Trophoblast cell (in vitro differentiated cells and primary cell): Measurements from ENCODE around the gene SRGAP3.

Source experiments
- DNase-seq, 2 donors: peaks; one replicate each; pipeline ENCODE4 v3.0.0-alpha.2; 2016
- H2AFZ ChIP-seq: 2 replicates; pipeline ENCODE4 v1.6.1; 2013; ENCODE audit warnings: low read length, moderate library complexity, mild to moderate bottlenecking; ENCODE audit not compliant: insufficient read depth, poor library complexity
- H2AK5ac ChIP-seq: 2 replicates; pipeline ENCODE4 v1.6.1; 2013; ENCODE audit warnings: mild to moderate bottlenecking, low read length
- H2BK120ac ChIP-seq: 2 replicates; pipeline ENCODE4 v1.6.1; 2013; ENCODE audit warnings: low read length, mild to moderate bottlenecking, moderate library complexity; ENCODE audit not compliant: insufficient read depth, poor library complexity
- H2BK12ac ChIP-seq: 2 replicates; pipeline ENCODE4 v1.6.1; 2013; ENCODE audit warnings: mild to moderate bottlenecking, low read length, moderate library complexity
- H2BK5ac ChIP-seq: 2 replicates; pipeline ENCODE4 v1.6.1; 2013; ENCODE audit warnings: low read length, low read depth, moderate library complexity, mild to moderate bottlenecking; ENCODE audit not compliant: poor library complexity
- H3K14ac ChIP-seq: 2 replicates; pipeline ENCODE4 v1.6.1; 2013; ENCODE audit warnings: mild to moderate bottlenecking, low read length
- H3K18ac ChIP-seq: 2 replicates; pipeline ENCODE4 v1.6.1; 2013; ENCODE audit warnings: mild to moderate bottlenecking, low read length
- H3K23ac ChIP-seq: 2 replicates; pipeline ENCODE4 v1.6.1; 2013; ENCODE audit warnings: low read length
- H3K27ac ChIP-seq: 2 replicates; pipeline ENCODE4 v1.5.1; 2013; ENCODE audit warnings: low read depth, mild to moderate bottlenecking, inconsistent platforms, low read length, moderate library complexity
- H3K27me3 ChIP-seq: 2 replicates; pipeline ENCODE4 v1.6.1; 2013; ENCODE audit warnings: inconsistent platforms, mild to moderate bottlenecking, low read length, moderate library complexity; ENCODE audit not compliant: insufficient read depth
- H3K36me3 ChIP-seq, 2 experiments: 1 replicate in 1 of 2; 2 replicates in 1 of 2; pipeline ENCODE4 v1.6.1; 2013; ENCODE audit warnings: low read length in 2 of 2, mild to moderate bottlenecking in 2 of 2, moderate library complexity in 1 of 2; ENCODE audit not compliant: insufficient read depth in 2 of 2, control insufficient read depth in 1 of 2
- H3K4ac ChIP-seq: 2 replicates; pipeline ENCODE4 v1.6.1; 2013; ENCODE audit warnings: low read depth, mild to moderate bottlenecking, low read length, moderate library complexity
- H3K4me1 ChIP-seq, 2 experiments: 1 replicate in 1 of 2; 2 replicates in 1 of 2; pipeline ENCODE4 v1.6.1; 2013; ENCODE audit warnings: low read length in 2 of 2, mild to moderate bottlenecking in 2 of 2, moderate library complexity in 1 of 2; ENCODE audit not compliant: insufficient read depth in 2 of 2, control insufficient read depth in 1 of 2
- H3K4me2 ChIP-seq: 2 replicates; pipeline ENCODE4 v1.6.1; 2013; ENCODE audit warnings: inconsistent platforms, mild to moderate bottlenecking, low read length, moderate library complexity
- H3K4me3 ChIP-seq: 2 replicates; pipeline ENCODE4 v1.5.1; 2013; ENCODE audit warnings: mild to moderate bottlenecking, low read depth, low read length, inconsistent platforms
- H3K79me1 ChIP-seq: one replicate; pipeline ENCODE4 v1.6.1; 2013; ENCODE audit warnings: low read length
- H3K79me2 ChIP-seq: 2 replicates; pipeline ENCODE4 v1.6.1; 2013; ENCODE audit warnings: low read length, mild to moderate bottlenecking; ENCODE audit not compliant: control insufficient read depth, insufficient read depth, poor library complexity
- H3K9ac ChIP-seq: 2 replicates; pipeline ENCODE4 v1.6.1; 2013; ENCODE audit warnings: mild to moderate bottlenecking, low read length
- H3K9me3 ChIP-seq: 2 replicates; pipeline ENCODE4 v1.6.1; 2013; ENCODE audit warnings: low read depth, mild to moderate bottlenecking, control low read depth, inconsistent platforms, low read length; ENCODE audit not compliant: insufficient read depth
- H4K12ac ChIP-seq: 2 replicates; pipeline ENCODE4 v1.6.1; 2013; ENCODE audit warnings: low read depth, mild to moderate bottlenecking, low read length, moderate library complexity
- H4K8ac ChIP-seq: 2 replicates; pipeline ENCODE4 v1.6.1; 2013; ENCODE audit warnings: low read depth, mild to moderate bottlenecking, low read length, moderate library complexity
- H4K91ac ChIP-seq: one replicate; pipeline ENCODE4 v1.6.1; 2013; ENCODE audit warnings: low read depth, mild to moderate bottlenecking, low read length, moderate library complexity
- WGBS: extraction: QIAGEN DNeasy Blood & Tissue Kit; methylation state at CpG from one replicate; pipeline ENCODE4 v1.1.7; 2013; ENCODE audit warnings: missing lambda C conversion rate; ENCODE audit not compliant: insufficient read length, insufficient coverage; ENCODE audit errors: extremely low coverage; 5-methylcytosine and 5-hydroxymethylcytosine counted together

SRGAP3 gene

DNA sequence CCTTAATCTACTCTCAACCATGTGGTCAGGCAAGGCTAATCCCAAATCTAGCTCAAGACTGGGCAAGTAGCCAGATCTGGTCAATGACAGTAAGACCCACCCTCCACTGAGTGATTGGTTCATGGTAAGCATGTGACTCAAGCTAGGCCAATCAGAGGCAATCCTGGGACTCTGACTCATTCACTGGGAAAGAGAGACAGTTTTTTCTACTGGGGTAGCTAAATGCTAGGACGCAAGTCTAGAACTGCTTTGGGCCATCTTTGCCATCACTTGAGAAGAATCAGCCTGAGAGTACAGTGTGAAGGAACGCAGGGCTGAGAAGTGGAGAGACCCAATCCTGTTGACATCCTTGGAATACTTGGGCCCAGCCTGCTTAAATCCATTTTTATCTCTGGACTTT is 276.8 kb downstream of the SRGAP3 start:
- no CpG with 5 or more reads among the region's 2 CpGs for WGBS
- Histone ChIP-seq H3K18ac (no peak overlapping the region), H2AK5ac (no peak overlapping the region)

DNA sequence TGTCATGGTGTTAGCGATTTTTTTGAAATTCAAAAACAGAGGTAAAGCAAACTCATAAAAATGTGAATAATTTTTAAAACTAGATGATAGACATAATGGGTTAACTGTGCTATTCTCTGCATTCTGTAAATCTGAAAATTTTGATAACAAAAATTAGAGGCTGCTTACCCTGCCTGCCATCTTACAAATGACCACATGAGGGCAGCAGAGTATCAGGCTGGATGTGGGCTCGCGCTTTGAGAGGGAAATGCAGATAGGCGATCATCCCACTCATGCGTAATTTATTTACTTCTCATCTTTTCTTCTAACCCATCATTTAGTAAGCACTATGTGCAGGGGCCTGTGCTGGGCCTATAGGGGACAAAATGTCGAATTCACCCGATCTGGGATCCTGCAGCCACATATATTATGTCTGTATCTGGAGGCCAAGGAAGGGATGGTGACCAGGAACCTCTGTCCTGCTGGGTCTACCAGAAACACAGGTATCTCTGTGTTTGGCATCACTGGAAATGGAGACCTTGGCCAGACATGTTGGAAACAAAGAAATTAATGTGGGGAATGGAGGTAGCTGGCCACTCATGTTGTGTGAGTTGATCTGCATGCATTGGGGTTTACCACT is 278.4 kb downstream of the SRGAP3 start:
- WGBS, result no CpG with 5 or more reads among the region's 7 CpGs
- H3K14ac ChIP-seq, result no peak overlapping the region
- H2BK5ac ChIP-seq, result no peak overlapping the region
- no peak overlapping the region for H4K12ac ChIP-seq
- H3K4me3 ChIP-seq, result no peak overlapping the region
- DNase-seq, result peak; percentile 40 to 81
- H3K18ac ChIP-seq, result no peak overlapping the region
- no peak overlapping the region for H3K4me2 ChIP-seq
- no peak overlapping the region for H2BK120ac ChIP-seq
- peaks cover 2 to 5% of the 10 kb centered on the region in 2 experiments for H3K4me1 ChIP-seq
- no peaks in the 10 kb centered on the region for H3K36me3 ChIP-seq
- no peaks in the 10 kb centered on the region for H3K79me2 ChIP-seq
- H3K9me3 ChIP-seq, result no peaks in the 10 kb centered on the region
- no peak overlapping the region for H4K8ac ChIP-seq
- no peak overlapping the region for H2AFZ ChIP-seq
- H3K79me1 ChIP-seq, result peaks cover 4% of the 10 kb centered on the region
- H3K27ac ChIP-seq, result no peak overlapping the region
- H3K9ac ChIP-seq, result no peak overlapping the region
- no peak overlapping the region for H2BK12ac ChIP-seq
- no peaks in the 10 kb centered on the region for H3K27me3 ChIP-seq
- H2AK5ac ChIP-seq, result no peak overlapping the region
- no peak overlapping the region for H3K4ac ChIP-seq
- H4K91ac ChIP-seq, result no peak overlapping the region
- no peak overlapping the region for H3K23ac ChIP-seq

More for the DNA sequence above, 276.8 kb downstream of the SRGAP3 start:
- Histone ChIP-seq H3K4me3 (no peak overlapping the region), H3K9ac (no peak overlapping the region), H3K79me1 (peaks cover 4% of the 10 kb centered on the region), H3K27me3 (no peaks in the 10 kb centered on the region), H2BK5ac (no peak overlapping the region), H3K14ac (no peak overlapping the region), H3K4me1 (peaks cover 2 to 5% of the 10 kb centered on the region in 2 experiments), H2BK12ac (no peak overlapping the region), H4K91ac (no peak overlapping the region), H3K27ac (no peak overlapping the region), H3K4me2 (no peak overlapping the region), H3K23ac (no peak overlapping the region), H4K8ac (no peak overlapping the region), H3K9me3 (no peaks in the 10 kb centered on the region), H3K36me3 (no peaks in the 10 kb centered on the region), H2BK120ac (no peak overlapping the region), H4K12ac (no peak overlapping the region), H3K4ac (no peak overlapping the region), H2AFZ (no peak overlapping the region), H3K79me2 (no peaks in the 10 kb centered on the region)
- peak in 1 of 2 donors; percentile 21 for DNase-seq

GRCh38 chr3:8969241-8969640 is 280.2 kb downstream of the SRGAP3 start:
- Histone ChIP-seq H3K23ac (no peak overlapping the region), H3K14ac (no peak overlapping the region), H4K12ac (no peak overlapping the region), H2AK5ac (no peak overlapping the region), H4K91ac (no peak overlapping the region), H3K18ac (no peak overlapping the region), H3K4me3 (no peak overlapping the region), H3K9me3 (no peaks in the 10 kb centered on the region), H2BK12ac (no peak overlapping the region), H3K9ac (no peak overlapping the region), H2BK5ac (no peak overlapping the region), H3K79me2 (no peaks in the 10 kb centered on the region), H3K27me3 (no peaks in the 10 kb centered on the region), H4K8ac (no peak overlapping the region), H2AFZ (no peak overlapping the region), H3K27ac (no peak overlapping the region), H3K79me1 (no peaks in the 10 kb centered on the region), H3K36me3 (no peaks in the 10 kb centered on the region), H3K4ac (no peak overlapping the region), H3K4me1 (peaks cover 0 to 2% of the 10 kb centered on the region in 2 experiments), H3K4me2 (no peak overlapping the region), H2BK120ac (no peak overlapping the region)
- no peak for DNase-seq
- WGBS, result no CpG with 5 or more reads among the region's 4 CpGs

GRCh38 chr3:8968375-8968882 is 281.0 kb downstream of the SRGAP3 start:
- H2BK12ac ChIP-seq, result no peak overlapping the region
- WGBS, result no CpG with 5 or more reads among the region's 5 CpGs

More at GRCh38 chr3:8968375-8968882, 281.0 kb downstream of the SRGAP3 start:
- Histone ChIP-seq H4K91ac (no peak overlapping the region), H3K36me3 (no peaks in the 10 kb centered on the region), H3K9ac (no peak overlapping the region), H2BK120ac (no peak overlapping the region), H3K4me3 (no peak overlapping the region), H3K4me2 (no peak overlapping the region), H3K23ac (no peak overlapping the region), H3K27ac (no peak overlapping the region), H3K79me1 (peaks cover 2% of the 10 kb centered on the region), H4K12ac (no peak overlapping the region), H2AK5ac (no peak overlapping the region), H3K27me3 (no peaks in the 10 kb centered on the region), H2AFZ (no peak overlapping the region), H3K18ac (no peak overlapping the region), H3K4ac (no peak overlapping the region), H3K9me3 (no peaks in the 10 kb centered on the region), H4K8ac (no peak overlapping the region), H2BK5ac (no peak overlapping the region), H3K14ac (no peak overlapping the region), H3K79me2 (no peaks in the 10 kb centered on the region), H3K4me1 (peaks cover 0 to 4% of the 10 kb centered on the region in 2 experiments)
- DNase-seq, result no peak
